CD4-positive, alpha-beta T cell (primary cell): ENCODE measurements around the gene ATP10A. TPM values are rescaled to one million over a fixed set of nuclear protein-coding genes. Genes with fewer than 3 reads are reported as not detected.

Source experiments
- ATAC-seq: fragments of 200-7000 bp; cut with Tn5 transposase; one replicate; pipeline ENCODE4 v1.10.0; 2022; ENCODE audit warnings: mild to moderate bottlenecking; ENCODE audit not compliant: poor library complexity
- CTCF ChIA-PET: fragments of 350-600 bp; sonication (Branson Sonifier 250); formaldehyde crosslinking; loops from one replicate; lab custom pipeline; 2021; ENCODE audit warnings: antibody characterized with exemption, inconsistent platforms; lab: Charles Lee
- POLR2A ChIA-PET: fragments of 350-600 bp; sonication (Branson Sonifier 250); formaldehyde crosslinking; loops from one replicate; lab custom pipeline; 2021; ENCODE audit warnings: antibody characterized with exemption, inconsistent platforms; lab: Charles Lee
- DNase-seq, 14 experiments: peaks; one replicate each; pipeline ENCODE4 v3.0.0-alpha.2; 2013 to 2020; ENCODE audit warnings: mixed read lengths in 2 of 14
- H3K27ac ChIP-seq, 2 donors: one replicate each; pipeline versions ENCODE4 v1.5.1 to v1.7.0; 2013; ENCODE audit warnings: low read length in 2 of 2, low read depth in 1 of 2, mild to moderate bottlenecking in 1 of 2
- H3K27me3 ChIP-seq, 2 experiments: 1 replicate in 1 of 2; 2 replicates in 1 of 2; pipeline versions ENCODE4 v1.6.1 to v1.7.0; 2013; ENCODE audit warnings: low read length in 2 of 2, control low read depth in 1 of 2, mild to moderate bottlenecking in 1 of 2, moderate library complexity in 1 of 2; ENCODE audit not compliant: insufficient read depth in 2 of 2, control insufficient read depth in 1 of 2
- H3K36me3 ChIP-seq: one replicate; pipeline ENCODE4 v1.6.1; 2013; ENCODE audit warnings: low read length, control low read depth; ENCODE audit not compliant: insufficient read depth
- H3K4me1 ChIP-seq: one replicate; pipeline ENCODE4 v1.6.1; 2013; ENCODE audit warnings: low read length, control low read depth; ENCODE audit not compliant: insufficient read depth
- H3K4me3 ChIP-seq: one replicate; pipeline ENCODE4 v1.5.1; 2013; ENCODE audit warnings: mild to moderate bottlenecking, low read length, moderate library complexity
- H3K9me3 ChIP-seq, 2 experiments: 1 replicate in 1 of 2; 2 replicates in 1 of 2; pipeline versions ENCODE4 v1.6.1 to v1.7.0; 2013; ENCODE audit warnings: low read length in 2 of 2, mild to moderate bottlenecking in 2 of 2, control low read depth in 1 of 2, moderate library complexity in 1 of 2; ENCODE audit not compliant: control insufficient read depth in 1 of 2, insufficient read depth in 1 of 2
- H3K27ac Mint-ChIP-seq: one replicate; pipeline ENCODE4 v1.8.0; 2020; ENCODE audit warnings: mixed read lengths
- H3K27me3 Mint-ChIP-seq: one replicate; pipeline ENCODE4 v1.8.0; 2021; ENCODE audit warnings: mixed read lengths
- H3K36me3 Mint-ChIP-seq: one replicate; pipeline ENCODE4 v1.8.0; 2021; ENCODE audit warnings: low read depth, mixed read lengths
- H3K4me1 Mint-ChIP-seq: one replicate; pipeline ENCODE4 v1.8.0; 2021; ENCODE audit warnings: low read depth, mixed read lengths
- H3K4me3 Mint-ChIP-seq: one replicate; pipeline ENCODE4 v1.8.0; 2020; ENCODE audit warnings: mild to moderate bottlenecking, mixed read lengths
- H3K9me3 Mint-ChIP-seq: one replicate; pipeline ENCODE4 v1.8.0; 2020; ENCODE audit warnings: mixed read lengths
- CTCF ChIP-seq: fragments of 200-600 bp; IDR thresholded peaks from one replicate; pipeline ENCODE4 v1.8.0; 2022; ENCODE audit warnings: antibody characterized with exemption, mild to moderate bottlenecking
- intact Hi-C, 2 experiments: fragments of 100-400 bp; cut with DNase I in 1 of 2; cut with micrococcal nuclease in 1 of 2; formaldehyde crosslinking; loops; one replicate each; pipeline versions ENCODE4 v1.15.1 to v1.9.0; 2023 to 2025; cut with DNase I, micrococcal nuclease
- microRNA-seq: library from miRNA; unstranded; fragments of <30 nt; microRNA quantifications from one replicate; pipeline ENCODE4 v1.2.0, GENCODE V29; 2021; ENCODE audit warnings: borderline microRNAs expressed, borderline replicate concordance
- total RNA-seq, 174 experiments: library from RNA in 2 of 174; stranded (reverse) in 2 of 174; gene quantifications; one replicate each; pipeline ENCODE4 v1.2.3 and lab custom pipeline; 2021 to 2026

Gene ATP10A
- total RNA-seq, 2 experiments from 2014 or later, result 30.0 to 30.4 TPM

- H3K27ac Mint-ChIP-seq, result no peak overlapping the region
- H3K4me3 ChIP-seq, result no peak overlapping the region
- H3K4me1 ChIP-seq, result no peaks in the 10 kb centered on the region
- no peaks in the 10 kb centered on the region for H3K4me1 Mint-ChIP-seq
- H3K27ac ChIP-seq, result no peak overlapping the region
- H3K27me3 Mint-ChIP-seq, result peaks cover 20% of the 10 kb centered on the region
- TF ChIP-seq CTCF, result no peak
- no peaks in the 10 kb centered on the region for H3K9me3 Mint-ChIP-seq
- intact Hi-C loops, result no loop called here
- H3K36me3 Mint-ChIP-seq, result no peaks in the 10 kb centered on the region
- no peaks in the 10 kb centered on the region for H3K27me3 ChIP-seq
- ChIA-PET CTCF (no interaction called here), POLR2A (no interaction called here)
- peaks cover 0 to under 1% of the 10 kb centered on the region in 2 experiments for H3K9me3 ChIP-seq
- DNase-seq (no peak), ATAC-seq (no peak)
- no peaks in the 10 kb centered on the region for H3K36me3 ChIP-seq
- H3K4me3 Mint-ChIP-seq, result no peak overlapping the region
Measured at GRCh38 chr15:25635191-25635590, 227.9 kb downstream of the ATP10A start.

DNA sequence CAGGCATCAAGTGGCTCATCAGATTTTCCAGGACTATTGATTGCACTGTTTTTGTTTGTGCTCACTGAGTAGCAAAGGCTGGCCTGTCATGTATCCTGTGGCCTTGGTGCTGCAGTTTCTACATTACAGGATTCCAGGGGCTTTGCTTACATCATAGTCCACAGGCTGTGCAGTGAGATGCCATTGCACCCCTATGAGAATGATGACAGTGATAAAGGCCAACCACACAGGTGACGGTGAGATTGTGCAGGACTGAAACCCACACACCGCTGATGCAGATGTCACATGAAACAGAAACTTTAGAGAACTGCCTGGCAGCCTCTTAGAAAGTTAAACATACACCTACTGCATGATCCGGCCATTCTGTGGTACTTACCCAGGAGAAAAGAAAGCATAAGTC is 229.3 kb downstream of the ATP10A start:
- DNase-seq (no peak), ATAC-seq (no peak)
- TF ChIP-seq CTCF, result no peak
- peaks cover 3% of the 10 kb centered on the region for H3K9me3 Mint-ChIP-seq
- Histone ChIP-seq H3K27me3 (no peaks in the 10 kb centered on the region), H3K9me3 (peaks cover 0 to 3% of the 10 kb centered on the region in 2 experiments), H3K4me1 (no peaks in the 10 kb centered on the region), H3K27ac (no peak overlapping the region), H3K4me3 (no peak overlapping the region), H3K36me3 (no peaks in the 10 kb centered on the region)
- no peaks in the 10 kb centered on the region for H3K36me3 Mint-ChIP-seq
- no peak overlapping the region for H3K4me3 Mint-ChIP-seq
- ChIA-PET CTCF (no interaction called here), POLR2A (no interaction called here)
- H3K27ac Mint-ChIP-seq, result no peak overlapping the region
- intact Hi-C loops, result no loop called here
- peaks cover 12% of the 10 kb centered on the region for H3K27me3 Mint-ChIP-seq
- H3K4me1 Mint-ChIP-seq, result no peaks in the 10 kb centered on the region

DNA sequence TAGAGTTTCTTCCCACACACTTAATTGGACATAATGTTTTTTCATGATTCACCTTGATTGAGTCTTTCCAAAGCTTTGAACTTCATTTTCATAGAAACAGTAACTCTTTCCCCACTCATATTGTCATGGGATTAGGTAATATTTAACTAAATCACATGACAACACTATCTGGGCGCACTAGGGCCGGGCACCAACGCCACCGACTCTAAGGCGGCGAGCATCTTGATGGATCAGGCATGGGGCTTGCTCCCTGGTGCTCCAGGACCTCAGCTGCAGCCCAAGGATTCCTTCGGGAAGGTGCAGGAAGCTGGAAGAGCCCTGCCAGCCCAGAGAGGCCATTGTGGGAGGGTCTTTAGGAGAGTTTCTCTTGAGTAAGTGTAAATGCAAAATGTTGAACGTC is 231.2 kb downstream of the ATP10A start:
- H3K4me3 Mint-ChIP-seq, result no peak overlapping the region
- Histone ChIP-seq H3K4me3 (no peak overlapping the region), H3K4me1 (no peaks in the 10 kb centered on the region), H3K9me3 (peaks cover 0 to 3% of the 10 kb centered on the region in 2 experiments), H3K27me3 (no peaks in the 10 kb centered on the region), H3K27ac (no peak overlapping the region), H3K36me3 (no peaks in the 10 kb centered on the region)
- ATAC-seq (no peak), DNase-seq (no peak)
- peaks cover 7% of the 10 kb centered on the region for H3K9me3 Mint-ChIP-seq
- POLR2A ChIA-PET, result no interaction called here
- TF ChIP-seq CTCF, result no peak
- CTCF ChIA-PET, result no interaction called here
- H3K27ac Mint-ChIP-seq, result no peak overlapping the region
- H3K4me1 Mint-ChIP-seq, result no peaks in the 10 kb centered on the region
- no peaks in the 10 kb centered on the region for H3K36me3 Mint-ChIP-seq
- peaks cover 15% of the 10 kb centered on the region for H3K27me3 Mint-ChIP-seq
- intact Hi-C loops, result no loop called here

Small RNAs within 50 kb of the gene (microRNA-seq; reads per million reads assigned to microRNA genes)
- 0.61 reads per million for gene MIR4715
